ENCODE measurements around the gene OR10A3.

Gene OR10A3

DNA sequence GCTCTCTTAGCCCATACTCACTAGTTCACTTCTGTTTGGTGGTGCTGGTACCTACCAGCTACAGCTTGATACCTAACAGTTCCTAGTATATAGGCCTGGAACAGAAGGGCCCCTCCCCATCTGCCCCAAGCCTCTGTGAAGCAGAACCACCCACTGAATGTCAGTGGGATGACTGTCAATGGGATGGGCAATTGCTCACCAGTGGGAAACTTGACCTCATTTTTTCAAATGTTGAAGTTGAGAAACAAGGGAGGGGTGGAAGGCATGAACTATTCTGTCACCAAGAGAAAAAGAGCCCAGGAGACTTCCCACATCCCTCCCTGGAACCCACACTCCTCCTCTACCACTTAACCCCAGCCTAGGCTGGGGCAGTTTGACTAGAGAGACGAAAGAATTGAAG, 23.9 kb upstream of the OR10A3 start, which contains the start of gene NLRP10:
Gene NLRP10, minus strand, starts transcription at position 62 of the 400 bp plus-strand sequence. CDS start 1,952 bp downstream, outside the sequence.
- no peak within 1 kb of the TSS for H3K4me3 Mint-ChIP-seq
- ATAC-seq (no peak), DNase-seq (no peak)
- H3K4me1 Mint-ChIP-seq: no peaks in the 10 kb centered on the region
- no peaks in the 10 kb centered on the region for H3K9me3 Mint-ChIP-seq
- peaks cover 38% of the 10 kb centered on the region for H3K27me3 Mint-ChIP-seq
- no peak within 1 kb of the TSS for H3K27ac Mint-ChIP-seq

DNA sequence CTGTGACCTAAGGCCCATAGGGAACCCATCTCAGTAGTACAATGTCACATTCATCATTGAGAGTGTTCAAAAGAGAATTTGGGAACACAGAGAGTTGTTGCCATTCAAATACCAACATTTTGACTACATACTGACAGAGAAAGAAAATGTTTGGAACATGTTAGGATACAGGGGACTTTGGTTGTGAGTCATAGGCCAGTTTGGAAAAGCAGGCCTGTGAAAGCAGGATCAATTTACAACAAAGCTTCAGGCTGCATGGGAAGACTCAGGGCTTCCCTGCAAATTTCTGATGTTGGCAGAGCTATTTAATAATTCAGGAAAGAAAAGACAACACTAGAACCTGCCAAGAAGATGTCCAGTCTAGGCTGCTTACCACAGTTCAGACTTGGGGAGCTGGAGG, 23.4 kb upstream of the OR10A3 start:
- peaks cover 39% of the 10 kb centered on the region for H3K27me3 Mint-ChIP-seq
- DNase-seq: no peak
- no peaks in the 10 kb centered on the region for H3K9me3 Mint-ChIP-seq
- H3K27ac Mint-ChIP-seq: no peak overlapping the region
- H3K4me3 Mint-ChIP-seq: no peak overlapping the region
- no peak for ATAC-seq
- H3K4me1 Mint-ChIP-seq: no peaks in the 10 kb centered on the region

DNA sequence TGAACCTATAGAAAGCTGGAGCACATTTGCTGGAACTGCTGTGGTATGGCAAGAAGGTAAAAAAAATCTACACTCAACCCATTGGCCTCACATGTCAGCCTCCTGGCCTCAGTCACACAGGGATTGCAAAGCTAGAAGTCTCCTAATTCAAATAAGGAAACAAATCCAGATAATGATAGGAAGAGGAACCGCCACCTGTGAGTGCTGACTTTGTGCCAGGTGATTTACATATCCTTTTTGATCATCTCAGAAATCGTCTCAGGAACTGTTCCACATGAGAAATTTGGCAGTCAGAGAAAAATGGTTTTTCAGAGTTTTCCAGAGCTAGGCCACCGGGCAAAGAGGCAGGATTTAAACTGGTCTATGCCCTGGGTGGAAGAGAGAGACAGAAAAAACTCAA, 22.8 kb upstream of the OR10A3 start:
- no peak overlapping the region for H3K27ac Mint-ChIP-seq
- peaks cover 45% of the 10 kb centered on the region for H3K27me3 Mint-ChIP-seq
- no peaks in the 10 kb centered on the region for H3K9me3 Mint-ChIP-seq
- no peaks in the 10 kb centered on the region for H3K4me1 Mint-ChIP-seq
- ATAC-seq (no peak), DNase-seq (no peak)
- H3K4me3 Mint-ChIP-seq: no peak overlapping the region

DNA sequence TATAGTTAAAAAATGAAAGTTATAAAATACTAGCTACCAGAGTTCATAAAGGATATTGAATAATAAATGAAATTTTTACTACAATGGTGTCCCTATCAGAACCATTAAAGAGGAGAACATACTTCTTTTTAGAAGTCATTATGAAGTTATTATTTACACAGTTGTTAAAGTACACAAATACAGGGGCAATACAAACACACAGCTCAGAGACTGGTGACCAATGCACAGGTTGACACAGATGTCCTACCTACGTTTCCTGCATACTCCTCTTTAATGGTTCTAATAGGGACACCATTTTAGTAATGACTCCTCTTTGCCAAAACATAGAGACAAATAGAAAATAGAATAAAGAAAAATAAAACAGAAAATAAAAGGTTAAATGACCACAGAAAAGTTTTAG, 13.7 kb upstream of the OR10A3 start:
- Mint-ChIP-seq H3K27ac (no peak overlapping the region), H3K4me1 (no peaks in the 10 kb centered on the region), H3K4me3 (no peak overlapping the region), H3K27me3 (peaks cover 33% of the 10 kb centered on the region), H3K9me3 (no peaks in the 10 kb centered on the region)
- ATAC-seq (no peak), DNase-seq (no peak)

DNA sequence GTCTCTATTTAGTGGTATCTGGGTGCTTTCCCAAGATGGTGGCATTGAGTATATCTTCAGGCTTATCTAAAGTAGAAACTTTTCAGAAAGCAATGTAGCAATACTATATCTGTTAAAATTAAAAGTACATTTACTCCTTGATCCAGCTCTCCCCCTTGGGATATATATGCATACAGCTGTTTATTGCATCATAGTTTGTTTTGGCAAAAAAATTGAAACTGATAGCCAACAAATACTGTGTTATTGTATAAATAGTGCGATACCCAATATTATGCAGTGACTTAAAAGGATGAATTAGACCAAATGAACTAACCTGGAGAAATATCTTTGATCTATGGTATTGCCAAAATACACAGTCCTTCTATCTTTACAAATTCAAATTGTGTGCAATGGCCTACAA, 8.4 kb upstream of the OR10A3 start:
- no peak for DNase-seq
- no peak overlapping the region for H3K27ac Mint-ChIP-seq
- no peak overlapping the region for H3K4me3 Mint-ChIP-seq
- H3K9me3 Mint-ChIP-seq: no peaks in the 10 kb centered on the region
- no peaks in the 10 kb centered on the region for H3K4me1 Mint-ChIP-seq
- peaks cover 14% of the 10 kb centered on the region for H3K27me3 Mint-ChIP-seq
- ATAC-seq: no peak

DNA sequence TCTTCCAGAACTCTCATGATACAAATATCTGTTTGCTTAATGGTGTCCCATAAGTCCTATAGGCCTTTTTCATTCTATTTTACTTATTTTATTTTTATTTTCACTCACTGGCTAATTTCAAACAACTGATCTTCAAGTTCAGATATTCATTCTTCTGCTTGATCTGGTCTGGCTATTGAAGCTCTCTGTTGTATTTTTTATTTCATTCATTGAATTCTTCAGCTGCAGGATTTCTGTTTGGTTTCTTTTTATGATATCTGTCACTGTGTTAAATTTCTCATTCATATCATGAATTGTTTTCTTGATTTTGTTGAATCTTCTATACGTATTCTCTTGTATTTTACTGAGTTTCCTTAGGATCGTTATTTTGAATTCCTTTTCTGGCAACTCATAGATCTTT, 2.6 kb upstream of the OR10A3 start:
- no peaks in the 10 kb centered on the region for H3K4me1 Mint-ChIP-seq
- peaks cover 11 to 28% of the 10 kb centered on the region in 2 donors for H3K9me3 Mint-ChIP-seq
- H3K4me3 Mint-ChIP-seq: no peak overlapping the region
- peaks cover 21% of the 10 kb centered on the region for H3K27me3 Mint-ChIP-seq
- DNase-seq (no peak), ATAC-seq (no peak)
- no peak overlapping the region for H3K27ac Mint-ChIP-seq

DNA sequence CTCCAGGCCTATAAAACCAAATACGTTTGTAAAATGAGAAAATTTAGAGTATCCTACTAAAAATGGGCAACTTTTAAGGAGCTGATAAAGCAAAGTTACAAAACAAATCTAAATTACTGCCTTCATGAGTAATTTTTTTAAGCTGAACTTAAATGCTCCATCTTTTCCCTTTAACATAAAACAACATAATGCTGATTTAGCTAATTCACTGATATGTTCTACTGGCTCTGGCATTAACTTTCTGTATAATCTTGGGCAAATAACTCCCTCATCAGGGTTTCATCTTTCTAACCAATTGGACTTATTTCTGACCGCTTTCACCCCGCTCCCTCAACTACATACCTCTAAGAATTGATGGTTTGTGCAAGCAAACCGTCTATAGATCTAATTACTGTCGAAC, 362 bp downstream of the OR10A3 start:
- no peak overlapping the region for H3K27ac Mint-ChIP-seq
- DNase-seq: no peak
- H3K9me3 Mint-ChIP-seq: peaks cover 11 to 28% of the 10 kb centered on the region in 2 donors
- H3K4me1 Mint-ChIP-seq: no peaks in the 10 kb centered on the region
- ATAC-seq: no peak
- peaks cover 21% of the 10 kb centered on the region for H3K27me3 Mint-ChIP-seq
- H3K4me3 Mint-ChIP-seq: no peak overlapping the region

DNA sequence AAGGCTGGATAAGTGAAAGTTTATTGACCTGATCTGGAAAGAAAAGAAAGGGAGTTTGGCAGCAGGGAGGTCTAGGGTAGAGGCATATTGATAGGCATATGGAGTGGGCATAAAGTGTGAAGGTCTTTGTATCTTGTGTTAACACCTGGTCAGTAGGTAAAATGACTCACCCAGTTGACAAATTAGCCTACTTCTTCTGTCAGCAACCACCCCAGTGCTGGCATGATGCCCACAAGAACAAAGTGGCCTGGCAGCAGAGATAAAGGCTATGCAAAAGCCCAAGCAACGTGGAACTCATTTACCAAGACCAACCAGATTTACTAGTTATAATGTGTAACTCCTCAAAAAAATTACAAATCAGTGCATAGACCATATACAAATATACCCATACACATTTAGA, 4.9 kb downstream of the OR10A3 start:
- no peaks in the 10 kb centered on the region for H3K4me1 Mint-ChIP-seq

DNA sequence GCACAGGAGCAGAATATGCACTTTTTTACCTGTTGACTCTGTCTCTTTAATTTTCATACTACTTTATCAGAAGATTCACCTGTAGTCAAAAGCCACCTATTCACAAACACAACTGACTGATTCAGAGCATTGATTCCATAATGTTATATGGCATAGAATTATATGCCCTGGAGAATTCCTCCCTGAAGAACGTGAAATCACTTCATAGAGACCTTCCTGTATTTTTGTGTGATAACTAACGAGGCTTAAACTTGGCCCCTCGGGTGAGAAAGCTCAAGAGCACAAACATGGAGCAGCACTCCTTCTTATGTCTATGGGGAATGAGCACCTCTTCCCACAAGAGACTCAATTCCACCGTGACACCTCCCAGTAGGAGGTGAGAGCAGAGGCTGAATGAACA, 10.3 kb downstream of the OR10A3 start, which contains the start of gene OR10A6:
Gene OR10A6, minus strand, starts transcription at position 101 of the 400 bp plus-strand sequence. CDS start 2,606 bp downstream, outside the sequence.
- Mint-ChIP-seq H3K4me1 (no peaks in the 10 kb centered on the region), H3K4me3 (no peak within 1 kb of the TSS), H3K27me3 (peaks cover 34% of the 10 kb centered on the region), H3K9me3 (no peaks in the 10 kb centered on the region), H3K27ac (no peak within 1 kb of the TSS)
- DNase-seq: no peak
- ATAC-seq: no peak

More for the DNA sequence above, 4.9 kb downstream of the OR10A3 start:
- Mint-ChIP-seq H3K27ac (no peak overlapping the region), H3K9me3 (peaks cover 0 to 2% of the 10 kb centered on the region in 2 donors), H3K4me3 (no peak overlapping the region), H3K27me3 (peaks cover 39% of the 10 kb centered on the region)
- ATAC-seq: no peak
- no peak for DNase-seq

DNA sequence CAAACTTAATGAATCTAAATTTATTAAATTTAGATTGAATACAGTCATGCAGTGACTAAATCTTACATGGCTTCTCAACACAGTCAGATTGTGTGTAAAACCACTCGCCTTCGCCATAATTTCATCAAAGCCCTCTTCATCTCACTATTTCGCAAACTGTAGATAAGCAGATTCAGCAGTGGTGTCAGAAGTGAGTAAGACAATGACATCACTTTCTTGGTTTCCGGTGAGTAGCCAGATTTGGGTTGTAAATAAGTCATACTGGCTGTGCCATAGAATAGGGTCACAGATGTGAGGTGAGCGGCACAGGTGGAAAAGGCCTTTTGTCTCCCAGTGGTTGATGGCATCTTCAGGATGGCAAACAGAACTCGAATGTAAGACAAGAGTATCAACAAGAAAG, 13.9 kb downstream of the OR10A3 start:
- Mint-ChIP-seq H3K27me3 (peaks cover 26% of the 10 kb centered on the region), H3K4me3 (no peak overlapping the region), H3K4me1 (no peaks in the 10 kb centered on the region), H3K27ac (no peak overlapping the region), H3K9me3 (no peaks in the 10 kb centered on the region)
- ATAC-seq: no peak
- no peak for DNase-seq

DNA sequence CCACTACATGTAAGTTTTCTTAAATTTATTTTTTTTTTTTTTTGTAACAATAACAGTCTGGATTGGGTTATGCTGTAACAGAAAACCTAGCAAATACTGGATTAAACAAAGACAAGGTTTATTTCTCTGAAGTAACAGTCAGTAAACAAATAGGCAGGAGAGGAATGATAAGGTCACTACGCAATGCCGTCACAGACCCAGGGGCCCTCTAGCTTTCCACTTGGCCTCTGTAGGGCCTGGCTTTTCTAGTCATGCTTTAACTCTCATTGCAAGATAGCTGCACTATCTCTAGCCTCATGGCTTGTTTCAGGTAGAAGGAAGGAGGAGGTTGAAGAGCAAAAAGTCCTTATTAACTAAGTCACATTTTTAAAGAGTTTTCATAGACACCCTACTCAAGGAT, 17.0 kb downstream of the OR10A3 start:
- peaks cover 9% of the 10 kb centered on the region for H3K27me3 Mint-ChIP-seq
- DNase-seq (no peak), ATAC-seq (no peak)
- H3K4me1 Mint-ChIP-seq: no peaks in the 10 kb centered on the region
- H3K27ac Mint-ChIP-seq: no peak overlapping the region
- H3K9me3 Mint-ChIP-seq: no peaks in the 10 kb centered on the region
- H3K4me3 Mint-ChIP-seq: no peak overlapping the region

DNA sequence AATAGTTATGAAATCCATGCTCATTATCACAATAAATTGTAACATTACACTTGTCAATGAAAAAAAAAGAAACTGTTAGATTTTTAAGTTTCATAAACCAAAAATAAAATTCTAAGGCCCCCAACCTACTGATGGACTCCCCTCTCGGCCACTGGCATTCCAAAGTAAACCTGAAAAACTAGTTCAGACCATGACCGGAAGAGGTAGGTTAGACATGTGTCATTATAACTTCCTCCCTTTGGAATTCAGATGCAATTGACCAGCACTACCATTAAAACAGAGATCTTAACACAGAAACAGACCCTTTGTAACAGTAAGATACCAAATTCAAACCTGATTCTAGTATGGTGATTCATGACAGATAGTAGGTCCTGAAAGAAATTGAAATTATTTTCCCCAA, 23.4 kb downstream of the OR10A3 start:
- H3K27ac Mint-ChIP-seq: no peak overlapping the region

DNA sequence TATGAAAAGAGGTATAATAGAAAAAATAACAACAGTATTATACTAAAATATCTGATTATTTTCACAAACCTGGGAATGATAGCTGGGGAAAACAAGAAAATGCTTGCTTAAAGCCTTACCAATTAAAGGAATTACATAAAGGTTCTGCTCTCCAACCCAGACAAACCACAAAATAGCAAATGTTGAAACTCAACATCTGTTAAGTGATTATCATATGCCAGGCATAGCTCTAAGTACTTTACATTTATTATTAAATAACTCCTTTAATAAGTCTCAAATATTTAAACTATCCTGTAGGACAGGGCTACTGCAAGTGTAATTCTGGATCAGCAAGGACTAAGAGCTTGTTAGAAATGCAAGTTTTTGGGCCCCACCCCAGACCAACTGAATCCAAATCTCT, 30.5 kb downstream of the OR10A3 start:
- H3K4me1 Mint-ChIP-seq: no peaks in the 10 kb centered on the region
- DNase-seq (no peak), ATAC-seq (no peak)
- no peak overlapping the region for H3K27ac Mint-ChIP-seq
- no peak overlapping the region for H3K4me3 Mint-ChIP-seq
- peaks cover 40% of the 10 kb centered on the region for H3K27me3 Mint-ChIP-seq
- no peaks in the 10 kb centered on the region for H3K9me3 Mint-ChIP-seq

More for the DNA sequence above, 23.4 kb downstream of the OR10A3 start:
- H3K9me3 Mint-ChIP-seq: no peaks in the 10 kb centered on the region
- H3K4me3 Mint-ChIP-seq: no peak overlapping the region
- H3K27me3 Mint-ChIP-seq: peaks cover 13% of the 10 kb centered on the region
- ATAC-seq: no peak
- H3K4me1 Mint-ChIP-seq: no peaks in the 10 kb centered on the region
- DNase-seq: no peak

DNA sequence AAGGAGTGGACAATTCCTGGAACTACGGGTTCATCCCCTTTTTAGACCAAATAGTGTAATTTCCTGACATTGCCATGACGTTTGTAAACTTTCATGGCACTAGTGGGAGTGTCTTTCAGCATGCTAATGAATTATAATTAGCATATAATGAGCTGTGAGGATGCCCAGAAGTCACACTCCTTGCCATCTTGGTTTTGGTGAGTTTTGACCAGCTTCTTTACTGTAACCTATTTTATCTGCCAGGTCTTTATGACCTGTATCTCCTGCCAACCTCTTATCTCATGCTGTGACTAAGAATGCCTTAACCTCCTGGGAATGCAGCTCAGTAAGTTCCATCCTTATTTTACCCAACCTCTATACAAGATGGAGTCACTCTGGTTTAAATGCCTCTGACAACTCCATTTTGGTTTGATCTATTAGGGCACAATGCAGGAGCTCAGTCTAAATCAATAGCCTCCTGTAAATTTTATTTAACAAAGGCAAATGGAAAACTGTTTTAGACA, 31.2 kb downstream of the OR10A3 start:
- peaks cover 46% of the 10 kb centered on the region for H3K27me3 Mint-ChIP-seq
- H3K4me1 Mint-ChIP-seq: no peaks in the 10 kb centered on the region
- H3K9me3 Mint-ChIP-seq: no peaks in the 10 kb centered on the region
- no peak overlapping the region for H3K4me3 Mint-ChIP-seq
- ATAC-seq: no peak
- H3K27ac Mint-ChIP-seq: no peak overlapping the region
- DNase-seq: no peak

DNA sequence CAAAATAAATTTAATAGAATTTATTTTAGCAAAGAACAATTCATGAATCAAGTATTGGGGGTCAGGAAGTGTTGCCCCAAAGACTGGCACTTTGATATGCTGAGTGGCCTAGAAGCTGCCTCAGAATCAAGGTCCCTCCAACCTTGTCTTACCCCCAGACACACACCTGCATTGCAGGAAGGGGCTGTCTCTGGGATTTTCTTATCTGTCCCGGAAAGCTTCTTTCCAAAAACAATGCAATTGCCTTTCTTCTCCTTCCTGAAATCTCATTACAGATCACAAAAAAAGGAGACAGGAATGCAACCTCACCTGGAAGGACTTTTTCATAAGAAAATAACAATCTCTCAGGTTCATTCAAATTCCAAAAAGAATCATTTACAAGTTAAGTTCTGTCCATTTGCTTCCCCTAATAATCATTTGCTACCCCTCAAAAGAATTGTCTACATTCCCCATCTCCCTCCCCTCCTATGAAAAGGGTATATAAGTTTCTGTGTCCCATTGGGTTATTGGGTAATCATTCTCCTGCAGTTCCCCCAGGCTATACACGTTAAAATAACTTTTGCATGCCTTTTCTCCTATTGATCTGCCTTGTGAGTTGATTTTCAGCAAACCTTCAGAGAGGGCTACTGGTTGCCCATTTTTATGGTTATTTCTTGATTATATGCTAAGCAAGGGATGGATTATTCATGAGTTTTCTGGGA, 31.8 kb downstream of the OR10A3 start:
- Mint-ChIP-seq H3K4me3 (no peak overlapping the region), H3K27me3 (peaks cover 48% of the 10 kb centered on the region), H3K4me1 (no peaks in the 10 kb centered on the region), H3K27ac (no peak overlapping the region), H3K9me3 (no peaks in the 10 kb centered on the region)
- ATAC-seq (no peak), DNase-seq (no peak)

DNA sequence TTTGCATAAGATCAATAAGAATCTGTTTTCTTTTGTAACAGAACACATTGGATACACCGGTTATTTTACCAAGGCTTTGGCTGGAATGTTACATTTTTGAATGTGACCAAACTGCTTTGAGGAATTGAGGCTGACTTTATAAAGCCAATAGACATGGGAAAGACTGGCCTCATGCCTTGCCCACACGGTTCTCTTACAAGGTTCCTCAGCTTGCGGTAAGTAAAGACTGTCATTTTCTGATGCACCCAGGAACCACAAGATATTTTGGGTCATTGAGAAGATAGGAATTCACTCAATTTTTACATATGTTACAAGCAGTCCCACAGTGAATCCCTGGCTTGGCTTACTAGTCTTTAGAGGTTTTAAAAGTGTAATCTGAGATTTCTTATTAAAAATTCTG, 34.4 kb downstream of the OR10A3 start:
- no peaks in the 10 kb centered on the region for H3K4me1 Mint-ChIP-seq
- ATAC-seq (no peak), DNase-seq (no peak)
- peaks cover 57% of the 10 kb centered on the region for H3K27me3 Mint-ChIP-seq
- no peaks in the 10 kb centered on the region for H3K9me3 Mint-ChIP-seq
- H3K27ac Mint-ChIP-seq: no peak overlapping the region
- no peak overlapping the region for H3K4me3 Mint-ChIP-seq

DNA sequence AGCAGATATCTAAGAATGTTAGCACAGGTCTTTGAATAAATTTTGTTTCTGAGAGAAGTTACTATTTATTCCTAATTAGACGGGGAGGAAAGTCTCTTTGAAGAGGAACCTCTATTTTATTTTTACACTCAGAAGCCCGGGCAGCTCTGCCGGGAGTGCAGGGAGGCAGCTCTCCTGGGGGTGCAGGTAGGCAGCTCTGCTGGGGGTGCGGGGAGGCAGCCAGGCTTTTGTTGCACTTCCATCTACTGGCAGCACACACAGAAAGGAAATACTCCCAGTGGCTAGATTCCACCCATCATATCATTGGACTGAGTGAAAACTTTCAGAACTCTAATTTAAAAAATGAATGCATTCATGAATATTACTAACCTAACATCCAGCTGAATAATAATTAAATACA, 35.0 kb downstream of the OR10A3 start:
- DNase-seq: no peak
- Mint-ChIP-seq H3K27me3 (peaks cover 58% of the 10 kb centered on the region), H3K4me3 (no peak overlapping the region), H3K27ac (no peak overlapping the region), H3K9me3 (no peaks in the 10 kb centered on the region), H3K4me1 (no peaks in the 10 kb centered on the region)
- ATAC-seq: no peak
